OCI-LY3 (cell line): Measurements from ENCODE around the gene ADCY7.

Experiments
- H2AFZ ChIP-seq: fragments of 200-600, 300-600 bp; shearing (Covaris generic); 2 replicates; pipeline ENCODE4 v1.6.0; 2014; ENCODE audit warnings: antibody characterized with exemption, low read depth, low read length
- H3K27ac ChIP-seq: fragments of 200-600, 300-600 bp; sonication (generic); 2 replicates; pipeline ENCODE4 v1.5.1; 2014; ENCODE audit warnings: mild to moderate bottlenecking, low read length, moderate library complexity, mixed read lengths
- H3K27me3 ChIP-seq: fragments of 200-600, 300-600 bp; sonication (generic); 2 replicates; pipeline ENCODE4 v1.6.1; 2014; ENCODE audit warnings: low read depth, low read length, mixed read lengths
- H3K36me3 ChIP-seq: fragments of 200-600, 300-600 bp; sonication (generic); replicated peaks from 2 replicates; pipeline ENCODE3; 2014; ENCODE audit warnings: low read depth, low read length, mixed read lengths
- H3K4me1 ChIP-seq: fragments of 300-600, 200-600 bp; sonication (generic); 2 replicates; pipeline ENCODE4 v1.6.1; 2014; ENCODE audit warnings: low read length, mixed read lengths
- H3K4me2 ChIP-seq: fragments of 200-600, 300-600 bp; sonication (generic); 2 replicates; pipeline ENCODE4 v1.6.1; 2014; ENCODE audit warnings: low read length, mixed read lengths
- H3K4me3 ChIP-seq: fragments of 300-600, 200-600 bp; sonication (generic); 2 replicates; pipeline ENCODE4 v1.5.1; 2014; ENCODE audit warnings: antibody characterized with exemption, mild to moderate bottlenecking, low read length, moderate library complexity
- H3K79me2 ChIP-seq: fragments of 300-600, 200-600 bp; shearing (Covaris generic); 2 replicates; pipeline ENCODE4 v1.6.1; 2014; ENCODE audit warnings: mild to moderate bottlenecking, low read length, mixed read lengths
- H3K9ac ChIP-seq: fragments of 300-600, 200-600 bp; shearing (Covaris generic); 2 replicates; pipeline ENCODE4 v1.6.0; 2014; ENCODE audit warnings: mild to moderate bottlenecking, low read length, moderate library complexity
- H3K9me3 ChIP-seq: fragments of 200-600, 300-600 bp; shearing (Covaris generic); 2 replicates; pipeline ENCODE4 v1.6.1; 2014; ENCODE audit warnings: low read length, mixed read lengths; ENCODE audit not compliant: insufficient read depth
- H4K20me1 ChIP-seq: fragments of 200-600, 300-600 bp; sonication (generic); 2 replicates; pipeline ENCODE4 v1.6.1; 2016; ENCODE audit warnings: low read length, mixed read lengths; ENCODE audit not compliant: insufficient read depth
- EZH2phosphoT487 ChIP-seq: fragments of 200-600 bp; shearing (Covaris generic); IDR thresholded peaks from 2 replicates; pipeline ENCODE4 v1.6.1; 2018; ENCODE audit warnings: antibody characterized with exemption, mixed run types, low read depth
- TF ChIP-seq, protein P1 (sequence below): fragments of 200-600, 300-600 bp; sonication (generic); IDR thresholded peaks from 2 replicates; pipeline ENCODE4 v1.5.1; 2014; ENCODE audit warnings: antibody characterized with exemption, low read length, low read depth

The ADCY7 gene

DNA sequence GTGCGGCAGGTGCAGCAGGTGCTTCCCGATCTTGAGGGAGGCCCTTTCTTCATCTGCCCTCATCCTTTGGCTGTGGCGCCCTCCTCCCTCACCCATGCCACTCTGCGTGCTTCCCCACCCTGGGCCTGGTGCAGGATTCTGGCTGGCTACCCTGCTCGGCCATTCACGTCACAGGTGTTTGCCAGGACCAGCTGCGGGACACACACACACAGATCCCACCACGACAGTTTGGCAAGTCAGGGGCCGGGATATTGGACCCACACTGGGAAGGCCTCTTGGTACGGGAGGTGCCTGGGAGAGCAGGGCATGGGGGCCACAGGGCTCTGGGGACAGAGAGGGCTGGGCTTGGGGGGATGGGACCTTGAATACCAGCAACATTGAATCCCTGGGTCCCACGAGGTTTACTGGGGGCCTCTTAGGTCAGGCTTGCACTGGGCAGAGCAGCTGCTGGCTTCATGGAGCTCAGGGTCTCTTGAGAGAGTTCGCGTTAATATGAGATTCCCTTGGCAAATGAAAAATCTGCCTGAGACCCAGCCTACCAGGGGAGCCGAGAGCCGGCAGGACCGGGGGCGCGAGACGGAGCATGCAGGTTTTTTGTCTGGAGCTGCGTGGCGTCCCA lies 15.1 kb downstream of the ADCY7 start:
- Histone ChIP-seq H2AFZ (no peak overlapping the region), H3K36me3 (peaks cover 36% of the 10 kb centered on the region), H3K9ac (peak overlapping the region; percentile 44), H4K20me1 (peaks cover 95% of the 10 kb centered on the region), H3K4me2 (peak overlapping the region; percentile 86), H3K79me2 (peaks cover 92% of the 10 kb centered on the region), H3K27ac (peak overlapping the region; percentile 57), H3K9me3 (0 out of 2 replicates have a peak, but pooled peaks cover 4% of the 10 kb centered on the region), H3K27me3 (no peaks in the 10 kb centered on the region), H3K4me1 (peaks cover 60% of the 10 kb centered on the region), H3K4me3 (peak overlapping the region; percentile 64)
- TF ChIP-seq EZH2phosphoT487: no peak
- TF ChIP-seq, protein P1, sequence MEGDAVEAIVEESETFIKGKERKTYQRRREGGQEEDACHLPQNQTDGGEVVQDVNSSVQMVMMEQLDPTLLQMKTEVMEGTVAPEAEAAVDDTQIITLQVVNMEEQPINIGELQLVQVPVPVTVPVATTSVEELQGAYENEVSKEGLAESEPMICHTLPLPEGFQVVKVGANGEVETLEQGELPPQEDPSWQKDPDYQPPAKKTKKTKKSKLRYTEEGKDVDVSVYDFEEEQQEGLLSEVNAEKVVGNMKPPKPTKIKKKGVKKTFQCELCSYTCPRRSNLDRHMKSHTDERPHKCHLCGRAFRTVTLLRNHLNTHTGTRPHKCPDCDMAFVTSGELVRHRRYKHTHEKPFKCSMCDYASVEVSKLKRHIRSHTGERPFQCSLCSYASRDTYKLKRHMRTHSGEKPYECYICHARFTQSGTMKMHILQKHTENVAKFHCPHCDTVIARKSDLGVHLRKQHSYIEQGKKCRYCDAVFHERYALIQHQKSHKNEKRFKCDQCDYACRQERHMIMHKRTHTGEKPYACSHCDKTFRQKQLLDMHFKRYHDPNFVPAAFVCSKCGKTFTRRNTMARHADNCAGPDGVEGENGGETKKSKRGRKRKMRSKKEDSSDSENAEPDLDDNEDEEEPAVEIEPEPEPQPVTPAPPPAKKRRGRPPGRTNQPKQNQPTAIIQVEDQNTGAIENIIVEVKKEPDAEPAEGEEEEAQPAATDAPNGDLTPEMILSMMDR: no peak

- no peak overlapping the region for H2AFZ ChIP-seq
These were observed 15.7 kb downstream of the ADCY7 start for GRCh38 chr16:50282010-50282538.

DNA sequence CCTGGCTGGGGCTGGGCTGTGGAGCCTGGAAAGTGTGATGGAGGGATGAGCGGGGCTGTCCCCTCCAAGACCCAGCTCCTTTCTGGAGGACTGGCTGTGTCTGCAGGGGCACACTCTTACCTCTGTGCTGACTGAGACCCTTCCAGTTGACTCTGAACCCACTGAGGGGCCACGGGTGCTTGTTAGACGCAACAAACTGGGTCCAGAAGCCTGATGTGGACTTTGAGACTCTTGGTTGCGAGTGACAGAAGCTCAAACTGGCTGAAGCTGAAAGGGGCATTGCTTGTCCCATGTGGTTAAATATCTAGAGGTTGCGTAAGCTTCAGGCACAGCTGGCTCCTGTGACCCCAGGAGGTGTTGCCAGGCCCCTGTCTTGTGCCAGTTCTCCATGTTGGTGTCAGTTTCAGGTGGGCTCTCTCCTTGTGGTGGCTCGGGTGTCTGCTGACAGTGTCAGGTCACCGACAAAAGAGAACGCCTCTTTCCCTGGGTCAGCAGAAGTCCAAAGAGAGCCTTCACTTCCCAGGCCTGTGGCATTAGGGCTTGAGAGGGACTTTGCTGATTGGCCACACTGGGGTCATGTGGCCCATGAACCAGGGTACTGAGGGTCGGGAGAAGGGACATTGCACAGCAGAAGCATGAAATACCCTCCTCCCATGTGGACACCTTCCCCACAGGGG lies 16.7 kb downstream of the ADCY7 start:
- 0 out of 2 replicates have a peak, but pooled peaks cover 3% of the 10 kb centered on the region for H3K9me3 ChIP-seq
- TF ChIP-seq, protein P1: no peak
- no peak for TF ChIP-seq EZH2phosphoT487
- no peaks in the 10 kb centered on the region for H3K27me3 ChIP-seq
- H2AFZ ChIP-seq: no peak overlapping the region
- H3K36me3 ChIP-seq: peaks cover 35% of the 10 kb centered on the region
- peaks cover 51% of the 10 kb centered on the region for H3K4me1 ChIP-seq
- H3K9ac ChIP-seq: no peak overlapping the region
- H4K20me1 ChIP-seq: peaks cover 88% of the 10 kb centered on the region
- H3K79me2 ChIP-seq: peaks cover 90% of the 10 kb centered on the region
- H3K4me2 ChIP-seq: no peak overlapping the region
- H3K27ac ChIP-seq: no peak overlapping the region
- H3K4me3 ChIP-seq: no peak overlapping the region

More at GRCh38 chr16:50282010-50282538, 15.7 kb downstream of the ADCY7 start:
- Histone ChIP-seq H3K79me2 (peaks cover 92% of the 10 kb centered on the region), H3K9me3 (0 out of 2 replicates have a peak, but pooled peaks cover 4% of the 10 kb centered on the region), H3K27me3 (no peaks in the 10 kb centered on the region), H3K4me1 (peaks cover 54% of the 10 kb centered on the region), H3K9ac (peak overlapping the region; percentile 44), H3K27ac (peak overlapping the region; percentile 57), H3K36me3 (peaks cover 36% of the 10 kb centered on the region), H4K20me1 (peaks cover 92% of the 10 kb centered on the region), H3K4me3 (peak overlapping the region; percentile 64), H3K4me2 (peak overlapping the region; percentile 86)
- no peak for TF ChIP-seq EZH2phosphoT487
- TF ChIP-seq, protein P1: no peak
